ENCODE measurements around the gene UST.
"Not testable (repeated sequence)": the region's sequence is repeated elsewhere in the genome, so short reads cannot be mapped to it uniquely, and the experiment has no call there.

UST gene

DNA sequence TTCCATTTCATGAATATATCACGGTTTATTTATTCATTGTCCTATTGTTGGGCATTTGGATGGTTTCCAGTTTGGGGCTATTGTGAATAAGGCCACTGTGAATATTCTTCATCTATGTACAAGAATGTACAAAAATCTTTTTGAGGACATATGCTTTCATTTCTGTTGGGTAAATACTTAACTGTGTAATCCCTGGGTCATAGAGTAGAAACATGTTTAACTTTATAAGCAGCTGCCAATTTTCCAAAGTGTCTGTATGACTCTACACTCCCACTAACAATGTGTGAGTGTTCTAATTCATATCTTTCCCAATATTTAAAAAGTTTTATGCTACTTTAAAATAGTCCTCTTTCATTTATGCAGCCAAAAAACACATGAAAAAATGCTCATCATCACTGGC is 98.6 kb downstream of the UST start:
- H3K4me3 ChIP-seq (IDR thresholded peaks at IDR 0.05; ENCODE audit: insufficient read depth, low read depth, low read length), result no peak overlapping the region
- no peaks in the 10 kb centered on the region for H3K4me1 ChIP-seq (ENCODE audit: low read depth, poor library complexity, severe bottlenecking)
- TF ChIP-seq, protein P1, sequence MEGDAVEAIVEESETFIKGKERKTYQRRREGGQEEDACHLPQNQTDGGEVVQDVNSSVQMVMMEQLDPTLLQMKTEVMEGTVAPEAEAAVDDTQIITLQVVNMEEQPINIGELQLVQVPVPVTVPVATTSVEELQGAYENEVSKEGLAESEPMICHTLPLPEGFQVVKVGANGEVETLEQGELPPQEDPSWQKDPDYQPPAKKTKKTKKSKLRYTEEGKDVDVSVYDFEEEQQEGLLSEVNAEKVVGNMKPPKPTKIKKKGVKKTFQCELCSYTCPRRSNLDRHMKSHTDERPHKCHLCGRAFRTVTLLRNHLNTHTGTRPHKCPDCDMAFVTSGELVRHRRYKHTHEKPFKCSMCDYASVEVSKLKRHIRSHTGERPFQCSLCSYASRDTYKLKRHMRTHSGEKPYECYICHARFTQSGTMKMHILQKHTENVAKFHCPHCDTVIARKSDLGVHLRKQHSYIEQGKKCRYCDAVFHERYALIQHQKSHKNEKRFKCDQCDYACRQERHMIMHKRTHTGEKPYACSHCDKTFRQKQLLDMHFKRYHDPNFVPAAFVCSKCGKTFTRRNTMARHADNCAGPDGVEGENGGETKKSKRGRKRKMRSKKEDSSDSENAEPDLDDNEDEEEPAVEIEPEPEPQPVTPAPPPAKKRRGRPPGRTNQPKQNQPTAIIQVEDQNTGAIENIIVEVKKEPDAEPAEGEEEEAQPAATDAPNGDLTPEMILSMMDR (conservative IDR thresholded peaks at IDR 0.05; ENCODE audit: low read depth, low read length), result no peak
- no peak overlapping the region for H3K4me2 ChIP-seq
- H3K27ac ChIP-seq, result no peak overlapping the region
- H3K36me3 ChIP-seq (ENCODE audit: insufficient read depth), result no peaks in the 10 kb centered on the region
- H2AFZ ChIP-seq (ENCODE audit: low read depth), result no peak overlapping the region
- no peaks in the 10 kb centered on the region for H3K27me3 ChIP-seq (ENCODE audit: insufficient read depth, low read depth)
- no peaks in the 10 kb centered on the region for H3K79me2 ChIP-seq (ENCODE audit: insufficient read depth, low read depth)
- H3K9ac ChIP-seq, result no peak overlapping the region
- H4K20me1 ChIP-seq (ENCODE audit: insufficient read depth), result no peaks in the 10 kb centered on the region

DNA sequence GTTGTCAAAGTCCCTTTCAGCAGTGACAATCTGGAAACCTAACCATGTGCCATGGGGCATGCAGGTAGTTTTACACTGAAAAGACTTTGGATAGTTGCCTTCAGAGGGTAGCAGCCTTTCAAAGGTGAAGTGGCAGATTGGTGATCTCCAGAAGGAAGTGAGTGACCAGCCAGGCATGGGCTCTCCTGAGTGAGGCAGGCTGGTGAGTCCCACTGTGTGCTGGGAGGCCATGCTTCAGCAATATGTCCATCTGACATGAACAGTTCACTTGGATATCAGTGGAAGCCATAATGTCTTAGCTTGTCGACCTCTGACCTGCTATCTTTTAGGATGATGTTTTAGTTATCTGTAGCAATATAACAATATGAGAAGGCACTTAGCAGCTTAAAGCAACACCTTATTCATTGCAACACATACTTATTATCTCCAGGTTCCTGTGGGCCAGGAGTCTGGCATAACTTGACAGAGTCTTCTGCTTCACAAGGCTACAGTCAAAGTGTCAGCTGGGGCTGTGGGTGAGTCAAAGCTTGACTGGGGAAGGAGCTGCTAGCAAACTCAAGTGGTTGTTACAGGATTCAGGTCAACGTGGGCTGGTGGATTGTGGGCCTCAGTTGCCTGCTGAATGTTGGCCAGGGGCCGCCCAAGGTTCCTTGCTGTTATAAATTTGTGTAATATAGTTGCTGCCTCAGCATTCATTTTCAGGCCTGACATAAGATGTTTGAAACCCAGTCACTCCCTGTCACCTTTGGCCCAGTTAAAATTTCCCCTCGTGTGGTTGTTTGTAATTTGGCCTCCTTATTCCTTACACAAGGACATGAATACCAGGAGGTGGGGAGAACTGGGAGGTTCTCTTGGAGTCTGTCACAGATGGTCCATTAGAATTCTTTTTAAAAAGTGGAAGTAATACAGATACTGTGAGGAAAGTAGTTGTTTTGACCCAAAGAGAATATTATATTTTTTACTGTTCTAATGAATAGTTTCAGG is 100.2 kb downstream of the UST start:
- TF ChIP-seq, protein P1 (conservative IDR thresholded peaks at IDR 0.05; ENCODE audit: low read depth, low read length), result no peak
- Histone ChIP-seq H4K20me1 (ENCODE audit: insufficient read depth) (no peaks in the 10 kb centered on the region), H3K79me2 (ENCODE audit: insufficient read depth, low read depth) (no peaks in the 10 kb centered on the region), H3K36me3 (ENCODE audit: insufficient read depth) (no peaks in the 10 kb centered on the region), H3K27ac (no peak overlapping the region), H3K4me2 (no peak overlapping the region), H2AFZ (ENCODE audit: low read depth) (no peak overlapping the region), H3K9ac (no peak overlapping the region), H3K4me1 (ENCODE audit: low read depth, poor library complexity, severe bottlenecking) (no peaks in the 10 kb centered on the region), H3K4me3 (IDR thresholded peaks at IDR 0.05; ENCODE audit: insufficient read depth, low read depth, low read length) (no peak overlapping the region), H3K27me3 (ENCODE audit: insufficient read depth, low read depth) (no peaks in the 10 kb centered on the region)

DNA sequence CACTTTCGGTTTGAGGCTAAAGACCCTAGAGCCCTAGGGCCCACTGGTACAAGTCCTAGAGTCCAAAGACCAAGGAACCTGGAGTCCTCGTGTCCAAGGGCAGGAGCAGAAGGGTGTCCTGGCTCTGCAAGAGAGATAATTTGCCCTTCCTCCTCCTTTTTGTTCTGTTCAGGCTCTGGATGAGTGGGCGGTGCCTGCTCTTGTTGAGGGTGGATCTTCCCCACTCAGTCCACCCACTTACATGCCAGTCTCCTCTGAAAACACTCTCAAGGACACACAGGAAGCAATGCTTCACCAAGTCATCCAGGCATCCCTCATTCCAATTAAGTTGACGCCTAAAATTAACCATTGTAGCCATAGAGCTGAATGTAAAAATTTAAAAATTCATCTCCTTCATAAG is 102.1 kb downstream of the UST start:
- TF ChIP-seq, protein P1 (conservative IDR thresholded peaks at IDR 0.05; ENCODE audit: low read depth, low read length), result no peak
- Histone ChIP-seq H2AFZ (ENCODE audit: low read depth) (no peak overlapping the region), H3K9ac (no peak overlapping the region), H3K4me3 (IDR thresholded peaks at IDR 0.05; ENCODE audit: insufficient read depth, low read depth, low read length) (no peak overlapping the region), H4K20me1 (ENCODE audit: insufficient read depth) (no peaks in the 10 kb centered on the region), H3K27ac (no peak overlapping the region), H3K4me2 (no peak overlapping the region), H3K4me1 (ENCODE audit: low read depth, poor library complexity, severe bottlenecking) (no peaks in the 10 kb centered on the region), H3K79me2 (ENCODE audit: insufficient read depth, low read depth) (no peaks in the 10 kb centered on the region), H3K36me3 (ENCODE audit: insufficient read depth) (no peaks in the 10 kb centered on the region), H3K27me3 (ENCODE audit: insufficient read depth, low read depth) (no peaks in the 10 kb centered on the region)

DNA sequence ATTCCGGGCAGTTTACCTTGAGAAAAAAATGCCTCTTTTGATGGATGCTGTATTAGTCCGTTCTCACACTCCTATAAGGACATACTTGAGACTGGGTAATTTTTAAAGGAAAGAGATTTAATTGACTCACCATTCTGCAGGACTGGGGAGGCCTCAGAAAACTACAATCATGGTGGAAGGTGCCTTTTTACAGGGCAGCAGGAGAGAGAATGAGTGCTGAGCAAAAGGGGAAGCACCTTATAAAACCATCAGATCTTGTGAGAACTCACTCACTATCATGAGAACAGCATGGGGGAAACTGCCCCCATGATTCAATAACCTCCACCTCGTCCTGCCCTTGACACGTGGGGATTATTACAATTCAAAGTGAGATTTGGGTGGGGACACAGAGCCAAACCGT is 102.6 kb downstream of the UST start:
- H3K27me3 ChIP-seq (ENCODE audit: insufficient read depth, low read depth); H2AFZ ChIP-seq (ENCODE audit: low read depth); H4K20me1 ChIP-seq (ENCODE audit: insufficient read depth); H3K36me3 ChIP-seq (ENCODE audit: insufficient read depth); H3K9ac ChIP-seq; H3K79me2 ChIP-seq (ENCODE audit: insufficient read depth, low read depth); H3K4me3 ChIP-seq (IDR thresholded peaks at IDR 0.05; ENCODE audit: insufficient read depth, low read depth, low read length); H3K4me1 ChIP-seq (ENCODE audit: low read depth, poor library complexity, severe bottlenecking); H3K4me2 ChIP-seq; H3K27ac ChIP-seq: not testable (repeated sequence)

DNA sequence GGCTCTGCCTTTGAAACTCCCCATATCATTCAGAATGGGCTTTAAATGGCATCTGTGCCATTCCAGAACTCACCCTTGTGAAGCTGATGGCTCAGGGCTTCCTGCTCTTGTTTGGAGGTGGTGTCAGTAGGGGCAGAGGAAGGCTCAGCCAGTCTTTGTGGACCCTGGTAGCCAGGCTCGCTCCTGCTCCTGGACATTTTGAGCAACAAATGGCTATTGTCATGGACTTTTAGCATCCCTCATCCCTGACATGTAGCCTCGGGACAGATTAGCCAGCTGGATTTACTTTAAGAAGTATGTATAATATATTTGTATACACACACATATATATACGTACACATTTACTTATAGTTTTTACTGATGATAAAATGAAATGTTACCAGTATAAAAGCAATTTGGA is 104.1 kb downstream of the UST start:
- no peaks in the 10 kb centered on the region for H4K20me1 ChIP-seq (ENCODE audit: insufficient read depth)
- no peaks in the 10 kb centered on the region for H3K79me2 ChIP-seq (ENCODE audit: insufficient read depth, low read depth)
- H3K4me2 ChIP-seq, result no peak overlapping the region
- no peak overlapping the region for H3K4me3 ChIP-seq (IDR thresholded peaks at IDR 0.05; ENCODE audit: insufficient read depth, low read depth, low read length)
- TF ChIP-seq, protein P1 (conservative IDR thresholded peaks at IDR 0.05; ENCODE audit: low read depth, low read length), result no peak
- H3K4me1 ChIP-seq (ENCODE audit: low read depth, poor library complexity, severe bottlenecking), result no peaks in the 10 kb centered on the region
- H3K9ac ChIP-seq, result no peak overlapping the region
- no peak overlapping the region for H2AFZ ChIP-seq (ENCODE audit: low read depth)
- no peaks in the 10 kb centered on the region for H3K27me3 ChIP-seq (ENCODE audit: insufficient read depth, low read depth)
- H3K36me3 ChIP-seq (ENCODE audit: insufficient read depth), result no peaks in the 10 kb centered on the region
- H3K27ac ChIP-seq, result no peak overlapping the region

Measured in KMS-11 (cell line).